Nephron progenitor cell (in vitro differentiated cells): Measurements from ENCODE around the gene FNDC5.

Experiments used
- DNase-seq: peaks from one replicate; pipeline ENCODE4 v3.0.0; 2021
- H3K27ac Mint-ChIP-seq: 2 replicates; pipeline ENCODE4 v1.8.0; 2021; ENCODE audit warnings: mild to moderate bottlenecking, moderate library complexity, mixed read lengths
- H3K27me3 Mint-ChIP-seq: 2 replicates; pipeline ENCODE4 v1.8.0; 2021; ENCODE audit warnings: mild to moderate bottlenecking, low read depth, mixed read lengths; ENCODE audit not compliant: poor library complexity
- H3K36me3 Mint-ChIP-seq: 2 replicates; pipeline ENCODE4 v1.8.0; 2021; ENCODE audit warnings: low read depth, mixed read lengths
- H3K4me1 Mint-ChIP-seq: 2 replicates; pipeline ENCODE4 v1.8.0; 2021; ENCODE audit warnings: mixed read lengths
- H3K4me3 Mint-ChIP-seq: 2 replicates; pipeline ENCODE4 v1.8.0; 2021; ENCODE audit warnings: mild to moderate bottlenecking, moderate library complexity, mixed read lengths
- H3K9me3 Mint-ChIP-seq: 2 replicates; pipeline ENCODE4 v1.8.0; 2021; ENCODE audit warnings: mild to moderate bottlenecking, moderate library complexity, mixed read lengths
- CTCF ChIP-seq: fragments of 200-600 bp; sonication (generic); IDR thresholded peaks from 2 replicates; pipeline ENCODE4 v1.5.0; 2021; ENCODE audit warnings: antibody characterized with exemption

The FNDC5 gene

GRCh38 chr1:32898958-32899357 is 28.2 kb upstream of the FNDC5 start:
- Mint-ChIP-seq H3K4me3 (no peak overlapping the region), H3K36me3 (no peaks in the 10 kb centered on the region), H3K27ac (no peak overlapping the region), H3K9me3 (no peaks in the 10 kb centered on the region), H3K4me1 (peaks cover 9% of the 10 kb centered on the region), H3K27me3 (peaks cover 59% of the 10 kb centered on the region)
- no peak for TF ChIP-seq CTCF
- no peak for DNase-seq

DNA sequence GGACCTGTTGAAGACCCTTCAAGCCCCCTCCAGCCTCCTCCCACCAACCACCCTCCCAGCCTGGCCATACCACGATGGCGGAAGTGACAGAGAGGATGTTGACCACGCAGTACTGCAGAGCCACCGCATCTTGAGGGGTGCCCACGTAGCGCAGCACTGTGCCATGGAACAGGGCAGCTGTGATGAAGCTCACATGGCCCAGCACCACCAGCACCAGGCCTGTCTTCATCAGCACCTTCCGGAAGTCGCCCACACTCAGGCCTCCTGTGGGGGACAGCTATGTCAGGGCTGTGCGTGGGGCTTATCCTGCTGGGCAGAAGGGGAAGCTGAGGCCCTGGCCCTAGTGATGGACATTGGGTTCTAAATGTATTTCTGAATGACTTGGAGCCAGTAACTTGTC is 27.3 kb upstream of the FNDC5 start:
- no peaks in the 10 kb centered on the region for H3K9me3 Mint-ChIP-seq
- DNase-seq = no peak
- no peaks in the 10 kb centered on the region for H3K36me3 Mint-ChIP-seq
- H3K4me3 Mint-ChIP-seq = no peak overlapping the region
- no peak for TF ChIP-seq CTCF
- H3K27me3 Mint-ChIP-seq = peaks cover 58% of the 10 kb centered on the region
- no peak overlapping the region for H3K27ac Mint-ChIP-seq
- peaks cover 9% of the 10 kb centered on the region for H3K4me1 Mint-ChIP-seq

DNA sequence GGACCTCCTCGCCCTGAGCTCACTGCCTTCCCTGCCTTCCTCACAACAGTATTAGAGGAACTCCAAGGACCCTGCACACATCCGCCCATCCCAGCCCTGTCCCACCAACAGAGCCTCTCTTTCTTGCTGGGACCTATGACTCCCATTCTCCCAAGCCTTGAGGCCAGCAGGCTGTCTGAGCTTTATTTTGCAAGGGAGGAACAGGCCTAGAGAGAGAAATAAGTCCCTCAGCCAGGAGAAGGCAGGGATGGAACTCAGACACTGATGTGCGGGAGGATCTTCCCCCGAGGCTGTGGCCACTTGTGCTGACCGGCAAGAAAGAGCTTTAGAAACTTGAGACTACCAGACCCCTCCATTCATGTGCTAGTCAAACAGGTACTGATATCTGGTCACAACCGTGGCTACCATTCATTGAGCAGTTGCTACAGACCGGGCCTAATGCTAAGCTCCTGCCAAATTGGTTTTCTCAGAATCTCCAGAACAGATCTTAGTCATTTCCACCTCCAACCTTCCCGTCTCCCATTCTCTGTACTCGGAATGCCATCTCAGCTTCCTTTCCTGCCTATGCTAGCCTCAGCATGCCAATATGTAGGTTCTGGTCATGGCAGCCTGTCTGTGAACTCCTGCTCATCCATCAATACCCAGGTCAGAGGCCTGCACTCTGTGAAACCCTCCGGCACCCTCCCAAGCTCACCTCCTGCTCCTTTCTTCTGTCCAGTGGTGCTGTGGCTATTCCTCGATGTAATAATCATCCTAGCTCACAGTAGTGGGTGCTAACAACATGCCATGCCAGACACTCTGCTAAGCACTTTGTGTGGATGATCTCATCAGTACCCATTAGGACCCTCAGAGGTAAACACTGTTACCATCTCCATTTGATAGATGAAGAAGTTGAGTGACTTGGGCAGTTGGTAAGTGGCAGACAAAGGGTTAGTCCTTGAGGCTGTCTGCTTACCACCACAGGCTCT is 26.7 kb upstream of the FNDC5 start:
- H3K4me3 Mint-ChIP-seq = no peak overlapping the region
- H3K36me3 Mint-ChIP-seq = no peaks in the 10 kb centered on the region
- H3K9me3 Mint-ChIP-seq = peaks cover 2% of the 10 kb centered on the region
- no peak for DNase-seq
- H3K4me1 Mint-ChIP-seq = peaks cover 12% of the 10 kb centered on the region
- H3K27ac Mint-ChIP-seq = no peak overlapping the region
- H3K27me3 Mint-ChIP-seq = peaks cover 56% of the 10 kb centered on the region
- TF ChIP-seq CTCF = no peak

DNA sequence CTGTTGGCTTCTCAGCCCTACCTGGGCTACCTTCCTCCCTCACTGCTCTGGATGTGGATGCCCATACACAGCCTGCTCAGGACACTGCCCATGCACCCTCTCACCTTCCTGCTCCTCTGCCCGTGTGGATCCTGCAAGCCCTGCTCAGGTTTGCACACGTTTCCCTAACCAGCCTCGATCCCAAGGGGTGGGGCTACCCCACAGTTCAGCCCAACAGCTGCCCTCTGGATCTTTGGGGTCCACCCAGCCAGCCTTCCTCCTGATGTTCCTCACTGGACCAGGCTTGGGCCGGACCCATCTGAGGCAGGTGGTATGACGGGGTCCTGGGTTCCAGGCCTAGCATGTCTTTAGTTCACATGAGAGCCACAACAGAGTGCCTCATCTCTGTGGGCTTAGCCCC is 25.7 kb upstream of the FNDC5 start:
- TF ChIP-seq CTCF = no peak
- Mint-ChIP-seq H3K4me1 (peaks cover 18% of the 10 kb centered on the region), H3K9me3 (peaks cover 4% of the 10 kb centered on the region), H3K27ac (no peak overlapping the region), H3K27me3 (peaks cover 56% of the 10 kb centered on the region), H3K36me3 (no peaks in the 10 kb centered on the region), H3K4me3 (no peak overlapping the region)
- no peak for DNase-seq

DNA sequence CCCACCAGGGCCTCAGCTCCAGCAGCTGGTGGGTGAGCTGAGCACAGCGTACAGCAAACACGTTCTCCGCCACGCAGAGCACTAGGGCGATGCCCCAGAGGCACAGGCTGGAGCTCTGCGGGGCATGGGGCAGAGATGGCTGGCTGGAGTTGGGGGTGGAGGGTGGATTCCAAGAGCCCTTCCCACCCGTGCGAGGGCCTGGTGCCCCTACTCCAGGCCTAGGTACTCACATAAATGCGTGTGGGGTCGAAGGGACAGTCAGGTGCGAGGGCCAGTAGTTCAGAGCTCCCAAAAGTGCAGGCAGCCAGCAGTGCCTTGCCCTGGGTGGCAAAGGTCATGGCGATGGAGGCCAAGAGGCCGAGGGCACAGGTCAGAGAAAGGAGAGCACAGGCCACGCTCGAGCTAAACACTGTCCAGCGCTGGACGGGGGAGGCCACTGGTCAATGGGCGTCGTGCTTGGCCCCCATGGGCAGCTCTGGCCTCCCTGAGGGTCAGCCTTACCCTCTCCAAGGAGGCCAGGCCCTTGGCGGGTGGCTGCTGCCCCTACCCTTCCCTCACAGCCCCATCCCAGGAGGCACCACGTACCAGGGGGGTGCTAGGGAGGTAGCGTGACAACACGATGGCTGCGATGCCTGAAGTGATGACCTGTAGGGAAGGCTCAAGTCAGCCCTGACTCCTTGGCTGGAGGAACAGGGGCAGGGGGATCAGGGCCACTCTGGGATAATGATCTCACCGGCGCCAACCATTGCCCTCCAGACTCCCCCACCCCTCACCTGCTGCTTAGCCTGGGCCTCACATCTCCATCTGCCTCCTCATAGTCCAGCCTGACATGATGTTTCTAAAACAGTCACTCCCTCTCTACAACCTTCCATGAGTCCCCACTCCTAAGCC is 24.9 kb upstream of the FNDC5 start:
- no peak for DNase-seq
- Mint-ChIP-seq H3K9me3 (peaks cover 4% of the 10 kb centered on the region), H3K4me1 (peaks cover 18% of the 10 kb centered on the region), H3K27ac (no peak overlapping the region), H3K36me3 (no peaks in the 10 kb centered on the region), H3K4me3 (no peak overlapping the region), H3K27me3 (peaks cover 58% of the 10 kb centered on the region)
- no peak for TF ChIP-seq CTCF
